WTC11 (cell line): Measurements from ENCODE around the gene CCNF. TPM values are rescaled to one million over a fixed set of nuclear protein-coding genes. Genes with fewer than 3 reads are reported as not detected.

Source experiments
- ATAC-seq: fragments of 200-7000 bp; cut with Tn5 transposase; 2 replicates; pipeline ENCODE4 v1.10.0; 2021; ENCODE audit warnings: mild to moderate bottlenecking, moderate library complexity
- CTCF ChIA-PET: fragments of 300-600 bp; sonication (Branson Sonifier 250); formaldehyde crosslinking; loops from one replicate; lab custom pipeline; 2021; ENCODE audit warnings: antibody characterized with exemption; lab: Charles Lee
- POLR2A ChIA-PET: fragments of 350-600 bp; sonication (Branson Sonifier 250); formaldehyde crosslinking; loops from one replicate; lab custom pipeline; 2021; ENCODE audit warnings: antibody characterized with exemption; lab: Charles Lee
- DNase-seq: peaks from one replicate; pipeline ENCODE4 v3.0.0; 2021; ENCODE audit warnings: low spot score
- H3K27ac Mint-ChIP-seq: 2 replicates; pipeline ENCODE4 v1.8.0; 2021; ENCODE audit warnings: mixed read lengths
- H3K27me3 Mint-ChIP-seq: 2 replicates; pipeline ENCODE4 v1.8.0; 2021; ENCODE audit warnings: low read depth, mild to moderate bottlenecking, moderate library complexity, mixed read lengths
- H3K36me3 Mint-ChIP-seq: 2 replicates; pipeline ENCODE4 v1.8.0; 2021; ENCODE audit warnings: mixed read lengths
- H3K4me1 Mint-ChIP-seq: 2 replicates; pipeline ENCODE4 v1.8.0; 2022; ENCODE audit warnings: mixed read lengths
- H3K4me3 Mint-ChIP-seq: 2 replicates; pipeline ENCODE4 v1.8.0; 2021; ENCODE audit warnings: mild to moderate bottlenecking, moderate library complexity, mixed read lengths
- H3K9me3 Mint-ChIP-seq: 2 replicates; pipeline ENCODE4 v1.8.0; 2021; ENCODE audit warnings: mixed read lengths
- ATF1 ChIP-seq: sonication (generic); formaldehyde crosslinking; IDR thresholded peaks from 2 replicates; pipeline ENCODE4 v1.8.1; 2023; ENCODE audit warnings: mild to moderate bottlenecking, moderate library complexity, missing genetic modification reagents
- CREB1 ChIP-seq: sonication (generic); formaldehyde crosslinking; IDR thresholded peaks from 2 replicates; pipeline ENCODE4 v1.8.0; 2023; ENCODE audit warnings: mild to moderate bottlenecking, missing genetic modification reagents
- ETV6 ChIP-seq: sonication (generic); formaldehyde crosslinking; IDR thresholded peaks from 2 replicates; pipeline ENCODE4 v1.8.1; 2022; ENCODE audit warnings: mild to moderate bottlenecking, missing genetic modification reagents
- FOXK1 ChIP-seq: sonication (generic); formaldehyde crosslinking; IDR thresholded peaks from 2 replicates; pipeline ENCODE4 v1.8.0; 2022; ENCODE audit warnings: mild to moderate bottlenecking, moderate library complexity, missing genetic modification reagents
- FOXP1 ChIP-seq: sonication (generic); formaldehyde crosslinking; IDR thresholded peaks from 2 replicates; pipeline ENCODE4 v1.8.0; 2022; ENCODE audit warnings: missing genetic modification reagents, mild to moderate bottlenecking, moderate library complexity, borderline replicate concordance
- GRHL2 ChIP-seq: fragments of 250-450 bp; sonication (Bioruptor Pico); IDR thresholded peaks from 2 replicates; pipeline ENCODE4 v1.8.0; 2022; ENCODE audit warnings: mild to moderate bottlenecking, moderate library complexity; ENCODE audit not compliant: insufficient replicate concordance, severe bottlenecking
- HMGA2 ChIP-seq: fragments of 250-450 bp; sonication (Bioruptor Pico); IDR thresholded peaks from 2 replicates; pipeline ENCODE4 v1.4.0; 2021; ENCODE audit warnings: mild to moderate bottlenecking, moderate library complexity
- NR1H2 ChIP-seq: sonication (generic); formaldehyde crosslinking; IDR thresholded peaks from 2 replicates; pipeline ENCODE4 v1.9.0; 2021; ENCODE audit warnings: mild to moderate bottlenecking, moderate library complexity, missing genetic modification reagents
- NR3C1 ChIP-seq: sonication (generic); formaldehyde crosslinking; conservative IDR thresholded peaks from 2 replicates; pipeline ENCODE4 v1.8.1; 2023; ENCODE audit warnings: low read depth, mild to moderate bottlenecking, missing genetic modification reagents
- RELA ChIP-seq: sonication (generic); formaldehyde crosslinking; IDR thresholded peaks from 2 replicates; pipeline ENCODE4 v1.8.1; 2022; ENCODE audit warnings: missing genetic modification reagents, mild to moderate bottlenecking, borderline replicate concordance
- SMAD3 ChIP-seq: sonication (generic); formaldehyde crosslinking; IDR thresholded peaks from 2 replicates; pipeline ENCODE4 v1.8.0; 2022; ENCODE audit warnings: missing genetic modification reagents, mild to moderate bottlenecking, borderline replicate concordance
- TEAD4 ChIP-seq: sonication (generic); formaldehyde crosslinking; IDR thresholded peaks from 2 replicates; pipeline ENCODE4 v1.8.0; 2022; ENCODE audit warnings: mild to moderate bottlenecking, missing genetic modification reagents
- ZNF219 ChIP-seq: sonication (generic); formaldehyde crosslinking; IDR thresholded peaks from 2 replicates; pipeline ENCODE4 v1.8.0; 2023; ENCODE audit warnings: missing genetic modification reagents, mild to moderate bottlenecking, borderline replicate concordance
- ZNF263 ChIP-seq: sonication (generic); formaldehyde crosslinking; IDR thresholded peaks from 2 replicates; pipeline ENCODE4 v1.8.1; 2022; ENCODE audit warnings: low read depth, mild to moderate bottlenecking, moderate library complexity, missing genetic modification reagents
- total RNA-seq: library from RNA; stranded (reverse); gene quantifications from 3 replicates; pipeline ENCODE4 v1.2.3, GENCODE V29; 2021
- TF ChIP-seq, protein P1 (sequence below): sonication (generic); formaldehyde crosslinking; conservative IDR thresholded peaks from 2 replicates; pipeline ENCODE4 v1.8.1; 2022; ENCODE audit warnings: mild to moderate bottlenecking, missing genetic modification reagents
- TF ChIP-seq, protein P2 (sequence below): sonication (generic); formaldehyde crosslinking; IDR thresholded peaks from 2 replicates; pipeline ENCODE4 v1.8.0; 2023; ENCODE audit warnings: missing genetic modification reagents, mild to moderate bottlenecking, borderline replicate concordance
- TF ChIP-seq, protein P3 (sequence below): sonication (generic); formaldehyde crosslinking; IDR thresholded peaks from 2 replicates; pipeline ENCODE4 v1.8.1; 2023; ENCODE audit warnings: mild to moderate bottlenecking, missing genetic modification reagents
- TF ChIP-seq, protein P4 (sequence below): sonication (generic); formaldehyde crosslinking; IDR thresholded peaks from 2 replicates; pipeline ENCODE4 v1.8.1; 2022; ENCODE audit warnings: low read depth, mild to moderate bottlenecking, moderate library complexity, missing genetic modification reagents, borderline replicate concordance
- TF ChIP-seq, protein P5 (sequence below): fragments of 250-450 bp; sonication (Bioruptor Pico); IDR thresholded peaks from 2 replicates; pipeline ENCODE4 v2.1.2; 2022; ENCODE audit warnings: mild to moderate bottlenecking, moderate library complexity

CCNF gene
- total RNA-seq, 1 experiment from 2014 or later = 65.7 TPM

DNA sequence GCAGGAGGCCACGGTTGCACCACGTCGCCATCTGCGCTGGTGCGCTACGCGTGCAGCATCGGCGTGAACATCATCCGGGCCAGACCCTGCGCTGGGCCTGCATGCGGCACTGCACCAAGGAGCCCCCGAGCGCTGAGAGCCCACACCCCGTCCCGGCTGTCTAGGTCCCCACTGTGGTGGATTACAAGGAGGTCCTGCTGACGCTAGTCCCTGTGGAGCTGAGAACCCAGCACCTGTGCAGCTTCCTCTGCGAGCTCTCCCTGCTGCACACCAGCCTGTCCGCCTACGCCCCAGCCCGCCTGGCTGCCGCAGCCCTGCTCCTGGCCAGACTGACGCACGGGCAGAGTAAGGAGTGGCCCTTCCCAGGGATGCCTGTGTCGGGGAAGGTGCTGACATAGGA, 19.9 kb downstream of the CCNF start (continued):
- TF ChIP-seq, protein P1, sequence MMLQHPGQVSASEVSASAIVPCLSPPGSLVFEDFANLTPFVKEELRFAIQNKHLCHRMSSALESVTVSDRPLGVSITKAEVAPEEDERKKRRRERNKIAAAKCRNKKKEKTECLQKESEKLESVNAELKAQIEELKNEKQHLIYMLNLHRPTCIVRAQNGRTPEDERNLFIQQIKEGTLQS = no peak
- TF ChIP-seq FOXP1 (CRISPR knock-in tag) (no peak), ETV6 (CRISPR knock-in tag) (no peak)
- TF ChIP-seq, protein P2, sequence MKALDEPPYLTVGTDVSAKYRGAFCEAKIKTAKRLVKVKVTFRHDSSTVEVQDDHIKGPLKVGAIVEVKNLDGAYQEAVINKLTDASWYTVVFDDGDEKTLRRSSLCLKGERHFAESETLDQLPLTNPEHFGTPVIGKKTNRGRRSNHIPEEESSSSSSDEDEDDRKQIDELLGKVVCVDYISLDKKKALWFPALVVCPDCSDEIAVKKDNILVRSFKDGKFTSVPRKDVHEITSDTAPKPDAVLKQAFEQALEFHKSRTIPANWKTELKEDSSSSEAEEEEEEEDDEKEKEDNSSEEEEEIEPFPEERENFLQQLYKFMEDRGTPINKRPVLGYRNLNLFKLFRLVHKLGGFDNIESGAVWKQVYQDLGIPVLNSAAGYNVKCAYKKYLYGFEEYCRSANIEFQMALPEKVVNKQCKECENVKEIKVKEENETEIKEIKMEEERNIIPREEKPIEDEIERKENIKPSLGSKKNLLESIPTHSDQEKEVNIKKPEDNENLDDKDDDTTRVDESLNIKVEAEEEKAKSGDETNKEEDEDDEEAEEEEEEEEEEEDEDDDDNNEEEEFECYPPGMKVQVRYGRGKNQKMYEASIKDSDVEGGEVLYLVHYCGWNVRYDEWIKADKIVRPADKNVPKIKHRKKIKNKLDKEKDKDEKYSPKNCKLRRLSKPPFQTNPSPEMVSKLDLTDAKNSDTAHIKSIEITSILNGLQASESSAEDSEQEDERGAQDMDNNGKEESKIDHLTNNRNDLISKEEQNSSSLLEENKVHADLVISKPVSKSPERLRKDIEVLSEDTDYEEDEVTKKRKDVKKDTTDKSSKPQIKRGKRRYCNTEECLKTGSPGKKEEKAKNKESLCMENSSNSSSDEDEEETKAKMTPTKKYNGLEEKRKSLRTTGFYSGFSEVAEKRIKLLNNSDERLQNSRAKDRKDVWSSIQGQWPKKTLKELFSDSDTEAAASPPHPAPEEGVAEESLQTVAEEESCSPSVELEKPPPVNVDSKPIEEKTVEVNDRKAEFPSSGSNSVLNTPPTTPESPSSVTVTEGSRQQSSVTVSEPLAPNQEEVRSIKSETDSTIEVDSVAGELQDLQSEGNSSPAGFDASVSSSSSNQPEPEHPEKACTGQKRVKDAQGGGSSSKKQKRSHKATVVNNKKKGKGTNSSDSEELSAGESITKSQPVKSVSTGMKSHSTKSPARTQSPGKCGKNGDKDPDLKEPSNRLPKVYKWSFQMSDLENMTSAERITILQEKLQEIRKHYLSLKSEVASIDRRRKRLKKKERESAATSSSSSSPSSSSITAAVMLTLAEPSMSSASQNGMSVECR (CRISPR knock-in tag) = no peak
- TF ChIP-seq, protein P3, sequence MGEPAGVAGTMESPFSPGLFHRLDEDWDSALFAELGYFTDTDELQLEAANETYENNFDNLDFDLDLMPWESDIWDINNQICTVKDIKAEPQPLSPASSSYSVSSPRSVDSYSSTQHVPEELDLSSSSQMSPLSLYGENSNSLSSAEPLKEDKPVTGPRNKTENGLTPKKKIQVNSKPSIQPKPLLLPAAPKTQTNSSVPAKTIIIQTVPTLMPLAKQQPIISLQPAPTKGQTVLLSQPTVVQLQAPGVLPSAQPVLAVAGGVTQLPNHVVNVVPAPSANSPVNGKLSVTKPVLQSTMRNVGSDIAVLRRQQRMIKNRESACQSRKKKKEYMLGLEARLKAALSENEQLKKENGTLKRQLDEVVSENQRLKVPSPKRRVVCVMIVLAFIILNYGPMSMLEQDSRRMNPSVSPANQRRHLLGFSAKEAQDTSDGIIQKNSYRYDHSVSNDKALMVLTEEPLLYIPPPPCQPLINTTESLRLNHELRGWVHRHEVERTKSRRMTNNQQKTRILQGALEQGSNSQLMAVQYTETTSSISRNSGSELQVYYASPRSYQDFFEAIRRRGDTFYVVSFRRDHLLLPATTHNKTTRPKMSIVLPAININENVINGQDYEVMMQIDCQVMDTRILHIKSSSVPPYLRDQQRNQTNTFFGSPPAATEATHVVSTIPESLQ = no peak

DNA sequence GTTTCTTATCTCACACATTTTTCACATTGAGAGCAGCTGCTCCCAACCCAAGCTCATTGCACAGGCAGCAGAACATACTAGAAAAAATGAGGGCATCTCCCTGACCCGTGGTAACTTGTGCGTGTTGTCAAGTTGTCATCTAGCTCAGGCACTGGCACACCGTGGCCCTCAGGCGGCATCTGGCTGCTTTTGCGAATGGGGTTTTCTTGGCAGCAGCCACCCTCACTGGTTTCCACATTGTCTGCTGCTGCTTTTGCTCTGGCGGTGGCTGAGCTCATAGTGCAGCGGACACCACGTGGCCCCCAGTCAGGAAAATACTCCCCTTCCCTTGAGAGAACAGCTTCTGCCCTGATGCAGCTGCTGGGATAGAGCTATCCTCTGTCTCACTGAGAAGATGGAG, 21.3 kb downstream of the CCNF start:
- DNase-seq = no peak
- ATAC-seq = no peak
- Mint-ChIP-seq H3K27ac (no peak overlapping the region), H3K9me3 (no peaks in the 10 kb centered on the region), H3K36me3 (peaks cover 64% of the 10 kb centered on the region), H3K4me1 (no peaks in the 10 kb centered on the region), H3K27me3 (no peaks in the 10 kb centered on the region), H3K4me3 (no peak overlapping the region)
- TF ChIP-seq CREB1 (CRISPR knock-in tag) (no peak), ZNF219 (CRISPR knock-in tag) (no peak), HMGA2 (no peak), FOXK1 (CRISPR knock-in tag) (no peak), TEAD4 (no peak), NR1H2 (CRISPR knock-in tag) (no peak), FOXP1 (CRISPR knock-in tag) (no peak), ATF1 (no peak), SMAD3 (no peak), GRHL2 (no peak), ZNF263 (no peak), RELA (CRISPR knock-in tag) (no peak), NR3C1 (CRISPR knock-in tag) (no peak)
- TF ChIP-seq, protein P4, sequence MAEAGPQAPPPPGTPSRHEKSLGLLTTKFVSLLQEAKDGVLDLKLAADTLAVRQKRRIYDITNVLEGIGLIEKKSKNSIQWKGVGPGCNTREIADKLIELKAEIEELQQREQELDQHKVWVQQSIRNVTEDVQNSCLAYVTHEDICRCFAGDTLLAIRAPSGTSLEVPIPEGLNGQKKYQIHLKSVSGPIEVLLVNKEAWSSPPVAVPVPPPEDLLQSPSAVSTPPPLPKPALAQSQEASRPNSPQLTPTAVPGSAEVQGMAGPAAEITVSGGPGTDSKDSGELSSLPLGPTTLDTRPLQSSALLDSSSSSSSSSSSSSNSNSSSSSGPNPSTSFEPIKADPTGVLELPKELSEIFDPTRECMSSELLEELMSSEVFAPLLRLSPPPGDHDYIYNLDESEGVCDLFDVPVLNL (CRISPR knock-in tag) = no peak
- TF ChIP-seq, protein P5, sequence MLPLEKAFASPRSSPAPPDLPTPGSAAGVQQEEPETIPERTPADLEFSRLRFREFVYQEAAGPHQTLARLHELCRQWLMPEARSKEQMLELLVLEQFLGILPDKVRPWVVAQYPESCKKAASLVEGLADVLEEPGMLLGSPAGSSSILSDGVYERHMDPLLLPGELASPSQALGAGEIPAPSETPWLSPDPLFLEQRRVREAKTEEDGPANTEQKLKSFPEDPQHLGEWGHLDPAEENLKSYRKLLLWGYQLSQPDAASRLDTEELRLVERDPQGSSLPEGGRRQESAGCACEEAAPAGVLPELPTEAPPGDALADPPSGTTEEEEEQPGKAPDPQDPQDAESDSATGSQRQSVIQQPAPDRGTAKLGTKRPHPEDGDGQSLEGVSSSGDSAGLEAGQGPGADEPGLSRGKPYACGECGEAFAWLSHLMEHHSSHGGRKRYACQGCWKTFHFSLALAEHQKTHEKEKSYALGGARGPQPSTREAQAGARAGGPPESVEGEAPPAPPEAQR (CRISPR knock-in tag) = no peak
- ChIA-PET POLR2A (interaction anchor here (0.6 kb wide), 1 partner anchor 18 kb away, joined by 5 read pairs; no protein-coding TSS in a partner anchor), CTCF (interaction anchor here (1.1 kb wide), 1 partner anchor 74 kb away, joined by 5 read pairs; no protein-coding TSS in a partner anchor)
